GM19328 (cell line): ENCODE results near the gene CALR3.
A peak's percentile ranks its signal among the peaks of the same experiment; 100 is the strongest.
"Not testable (repeated sequence)": the region's sequence is repeated elsewhere in the genome, so short reads cannot be mapped to it uniquely, and the experiment has no call there.

Experiments
- ATAC-seq: cut with Tn5 transposase; IDR thresholded peaks from one replicate; pipeline ENCODE4 v1.9.1; 2021; ENCODE audit warnings: mild to moderate bottlenecking, moderate library complexity; ENCODE audit not compliant: unreplicated experiment

Gene CALR3

DNA sequence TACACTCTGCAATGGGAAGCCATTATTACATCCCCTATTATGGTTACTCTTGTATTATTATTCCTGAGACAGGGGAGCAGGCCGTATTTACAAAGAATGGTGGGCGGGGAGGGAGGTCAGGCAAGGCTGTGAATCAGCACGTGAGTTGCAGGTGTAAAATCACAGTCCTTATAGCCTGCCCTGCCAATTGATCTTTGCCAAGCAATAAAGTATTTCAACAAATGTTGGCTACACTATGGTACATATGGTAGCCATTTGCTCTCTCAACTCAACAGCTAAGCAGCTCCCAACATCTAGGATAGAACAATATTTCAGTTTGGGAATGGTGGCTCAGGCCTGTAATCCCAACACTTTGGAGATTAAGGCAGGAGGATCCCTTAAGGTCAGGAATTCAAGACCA, 36.3 kb downstream of the CALR3 start:
- ATAC-seq = no peak

DNA sequence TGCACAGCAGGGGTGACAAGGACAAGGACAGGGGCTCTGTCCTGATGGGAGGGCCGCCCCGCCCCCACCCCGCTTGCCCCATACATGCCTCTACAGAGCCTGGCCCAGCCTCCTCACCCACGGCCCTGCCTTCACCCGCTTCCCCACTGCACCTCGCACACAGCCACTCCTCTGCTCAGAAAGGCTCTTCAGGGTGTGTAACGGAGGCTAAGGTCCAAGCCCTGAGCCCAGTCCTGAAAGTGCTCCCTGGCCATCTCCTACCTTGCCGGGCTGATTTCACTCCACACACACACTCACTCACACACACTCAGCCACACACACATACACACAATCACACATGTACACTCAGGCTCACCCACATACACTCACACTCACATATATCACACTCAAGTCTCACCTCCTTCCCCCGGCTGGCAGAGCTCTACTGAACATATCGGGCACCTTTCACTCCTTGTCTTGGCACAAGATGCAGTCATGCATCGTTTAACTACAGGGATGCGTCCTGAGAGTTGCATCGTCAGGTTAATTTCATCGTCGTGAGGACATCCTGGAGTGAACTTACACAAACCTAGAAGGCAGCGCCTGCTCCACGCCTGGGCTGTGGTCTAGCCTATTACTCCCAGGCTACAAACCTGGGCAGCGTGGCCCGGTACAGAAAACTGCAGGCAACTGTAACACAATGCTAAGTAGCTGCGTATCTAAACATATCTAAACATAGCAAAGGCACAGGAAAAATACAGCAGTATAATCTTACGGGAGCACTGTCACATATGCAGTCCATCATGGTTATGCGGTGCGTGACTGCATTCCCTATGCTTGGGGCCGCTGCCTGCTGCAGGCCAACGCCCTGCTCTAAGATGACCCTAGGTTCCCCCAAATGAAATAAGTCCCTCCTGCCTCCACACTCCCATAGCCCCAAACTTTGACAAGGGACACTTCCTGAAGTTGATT, 37.3 kb downstream of the CALR3 start:
- ATAC-seq = no peak

DNA sequence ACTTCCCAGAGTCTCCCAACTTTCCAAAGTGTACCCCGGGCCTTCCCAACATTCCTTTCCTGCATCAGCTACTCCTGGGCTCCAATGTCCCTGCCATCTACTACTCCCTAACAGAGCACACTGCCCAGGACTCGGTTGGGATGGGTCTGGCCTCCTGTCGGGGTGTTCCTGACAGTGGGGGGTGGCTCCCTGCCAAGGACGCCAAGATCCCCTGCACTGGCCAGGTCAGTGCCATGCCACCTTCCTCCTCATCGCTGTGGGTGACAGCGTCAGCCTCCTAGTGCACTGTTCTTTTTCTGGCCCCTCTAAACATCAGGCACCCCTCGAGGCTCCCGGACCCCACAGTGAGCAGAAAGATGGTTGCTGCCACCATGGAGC, 38.0 kb downstream of the CALR3 start:
- ATAC-seq = no peak

DNA sequence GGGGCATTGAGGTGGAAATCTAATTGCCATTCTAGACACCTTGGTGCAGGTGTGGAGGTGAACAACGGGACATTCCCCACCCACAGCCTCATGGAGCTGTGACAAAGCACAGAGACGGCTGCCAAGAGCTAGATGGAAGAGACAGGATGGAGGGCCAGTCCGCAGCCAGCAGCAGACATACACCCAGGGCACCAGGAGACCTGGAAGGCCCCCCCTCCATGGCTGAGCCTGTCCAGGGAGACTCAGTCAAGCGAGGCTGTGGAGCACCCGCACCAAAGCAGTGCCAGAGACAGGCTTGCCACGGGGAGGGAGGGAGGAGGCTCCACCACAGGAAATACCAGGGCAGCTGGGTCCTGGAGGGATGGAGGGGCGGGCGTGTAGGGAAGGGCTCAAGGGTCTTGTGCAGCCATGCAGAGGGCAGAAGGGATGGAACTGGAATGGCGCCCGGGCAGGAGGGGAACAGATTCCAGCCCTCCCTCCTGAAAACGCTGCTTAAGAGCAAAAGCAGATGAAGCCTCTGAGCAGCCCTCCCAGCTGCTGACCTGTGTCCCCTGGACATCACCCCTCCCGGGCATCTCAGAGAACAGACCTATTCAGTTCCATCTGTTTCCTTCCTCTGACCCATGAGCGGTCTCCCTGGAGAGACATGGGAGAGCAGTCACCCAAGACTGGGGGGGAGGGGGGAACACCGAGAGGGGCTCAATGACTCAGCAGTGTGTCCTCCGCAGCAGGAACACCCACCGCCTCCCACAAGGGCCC, 38.6 kb downstream of the CALR3 start:
- ATAC-seq = no peak

DNA sequence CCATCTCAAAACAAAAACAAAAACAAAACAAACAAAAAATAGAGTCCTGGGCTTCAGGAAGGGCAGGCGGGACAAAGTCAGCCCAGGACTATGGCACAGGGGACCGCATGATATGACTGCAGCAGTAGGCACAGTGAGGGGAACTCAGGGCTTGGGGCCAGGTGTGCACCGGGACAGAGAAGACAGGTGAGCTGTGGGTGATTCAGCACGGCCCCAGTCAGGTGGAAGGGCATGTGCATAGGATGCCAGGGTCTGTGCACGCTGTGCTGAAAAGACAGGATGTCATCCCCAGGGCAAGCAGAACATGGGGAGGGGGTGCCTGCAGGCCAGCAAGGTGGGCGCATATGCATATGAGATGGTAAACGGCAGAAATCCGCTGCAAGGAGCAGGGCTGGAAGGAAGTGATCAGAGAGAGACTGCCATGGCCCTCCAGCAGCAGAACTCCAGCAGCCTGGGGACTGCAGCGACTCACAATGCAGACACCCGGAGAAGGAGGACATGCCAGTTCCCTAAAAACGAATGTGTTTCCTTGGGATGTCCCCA, 39.2 kb downstream of the CALR3 start:
- no peak for ATAC-seq

DNA sequence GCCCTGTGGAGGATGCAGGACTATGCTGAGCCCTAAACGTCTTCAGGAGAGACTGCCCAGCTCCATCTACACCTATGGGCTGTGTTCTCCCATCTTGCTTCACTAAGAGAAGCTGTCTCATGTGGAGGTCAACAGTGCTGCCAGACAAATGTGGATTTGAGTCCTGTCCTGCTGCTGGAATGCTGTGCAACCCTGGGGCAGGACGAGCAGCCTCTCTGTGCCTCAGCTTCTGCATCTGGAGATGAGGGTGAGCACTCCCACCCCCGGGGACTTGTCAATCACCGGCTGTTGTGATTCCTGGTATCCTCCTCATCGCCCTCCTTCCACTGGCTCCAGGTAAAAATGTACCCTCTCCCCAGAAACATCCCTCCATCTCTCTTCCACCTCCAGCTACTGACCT, 40.5 kb downstream of the CALR3 start:
- no peak for ATAC-seq

DNA sequence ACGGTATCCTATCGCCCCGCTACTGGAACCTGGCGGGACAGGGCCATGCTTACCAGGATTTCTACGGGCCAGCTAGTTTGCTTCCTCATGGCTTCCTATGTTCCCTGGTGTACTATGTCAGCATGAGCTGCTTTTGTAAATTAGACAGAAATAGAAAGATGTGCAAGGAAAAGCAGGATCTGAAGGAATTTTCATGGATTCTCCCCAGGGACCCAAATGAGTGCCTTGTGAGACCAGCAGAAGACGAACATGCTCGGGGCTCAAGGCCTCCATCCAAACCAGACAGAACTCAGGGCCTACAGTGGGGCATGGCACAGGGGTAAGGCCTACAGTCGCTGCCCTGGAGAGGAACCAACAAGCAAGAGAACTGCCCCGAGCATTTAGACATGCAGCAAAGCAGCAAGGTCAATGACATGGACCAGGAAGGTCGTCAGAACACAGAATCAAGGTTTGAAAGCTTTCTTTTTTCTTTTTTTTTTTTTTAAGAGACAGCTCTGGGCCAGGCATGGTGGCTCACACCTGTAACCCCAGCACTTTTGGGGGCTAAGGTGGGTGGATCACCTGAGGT, 41.5 kb downstream of the CALR3 start:
- ATAC-seq = no peak

DNA sequence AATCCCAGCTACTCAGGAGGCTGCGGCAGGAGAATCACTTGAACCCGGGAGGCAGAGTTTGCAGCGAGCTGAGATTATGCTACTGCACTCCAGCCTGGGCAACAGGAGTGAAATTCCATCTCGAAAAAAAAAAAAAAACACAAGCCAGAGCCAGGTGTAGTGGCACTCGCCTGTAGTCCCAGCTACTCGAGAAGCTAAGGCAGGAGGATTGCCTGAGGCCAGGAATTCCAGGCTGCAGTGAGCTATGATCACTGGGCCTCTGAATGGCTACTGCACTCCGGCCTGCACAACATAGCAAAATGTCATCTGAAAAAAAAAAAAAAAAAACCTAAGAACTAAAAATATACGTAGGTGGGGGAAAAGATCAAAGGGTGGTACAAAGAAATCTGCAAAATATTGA, 43.6 kb downstream of the CALR3 start:
- no peak for ATAC-seq

DNA sequence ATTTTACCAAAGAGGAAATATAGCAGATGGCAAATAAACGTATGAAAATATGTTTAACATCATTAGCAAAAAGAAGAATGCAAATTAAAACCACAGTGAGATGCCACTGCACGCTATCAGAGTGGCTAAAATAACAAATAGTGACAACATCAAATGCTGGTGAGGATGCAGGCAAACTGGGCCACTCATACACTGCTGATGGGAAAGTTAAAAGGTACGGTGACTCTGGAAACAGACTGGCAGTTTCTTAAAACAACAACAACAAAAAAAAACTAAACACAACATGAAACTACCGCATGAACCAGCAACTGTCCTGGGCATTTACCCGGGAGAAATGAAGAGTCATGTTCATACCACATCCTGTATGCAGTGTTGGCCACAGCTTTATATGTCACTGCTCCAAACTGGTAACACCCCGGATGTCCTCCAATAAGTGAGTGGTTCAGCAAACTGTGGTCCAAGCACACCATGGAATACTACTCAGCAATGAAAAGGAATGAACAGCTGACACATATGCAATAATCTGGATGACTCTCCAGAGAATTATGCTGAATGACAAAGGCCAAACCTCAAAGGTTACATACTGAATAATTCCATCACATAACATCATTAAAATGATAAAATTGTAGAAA, 46.5 kb downstream of the CALR3 start:
- no peak for ATAC-seq

DNA sequence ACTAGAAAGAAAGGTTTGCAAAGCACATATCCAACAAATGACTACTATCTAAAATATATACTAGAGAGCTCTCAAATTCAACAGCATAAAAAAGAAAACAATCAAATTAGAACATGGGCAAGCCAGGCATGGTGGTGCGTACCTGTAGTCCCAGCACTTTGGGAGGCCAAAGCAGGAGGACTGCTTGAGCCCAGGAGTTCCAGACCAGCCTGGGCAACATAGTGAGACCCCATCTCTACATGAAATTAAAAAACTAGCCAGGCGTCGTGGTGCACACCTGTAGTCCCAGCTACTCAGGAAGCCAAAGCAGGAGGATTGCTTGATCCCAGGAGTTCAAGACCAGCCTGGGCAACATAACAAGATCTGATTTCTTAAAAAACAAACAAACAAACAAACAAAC, 47.1 kb downstream of the CALR3 start:
- ATAC-seq = not testable (repeated sequence)

DNA sequence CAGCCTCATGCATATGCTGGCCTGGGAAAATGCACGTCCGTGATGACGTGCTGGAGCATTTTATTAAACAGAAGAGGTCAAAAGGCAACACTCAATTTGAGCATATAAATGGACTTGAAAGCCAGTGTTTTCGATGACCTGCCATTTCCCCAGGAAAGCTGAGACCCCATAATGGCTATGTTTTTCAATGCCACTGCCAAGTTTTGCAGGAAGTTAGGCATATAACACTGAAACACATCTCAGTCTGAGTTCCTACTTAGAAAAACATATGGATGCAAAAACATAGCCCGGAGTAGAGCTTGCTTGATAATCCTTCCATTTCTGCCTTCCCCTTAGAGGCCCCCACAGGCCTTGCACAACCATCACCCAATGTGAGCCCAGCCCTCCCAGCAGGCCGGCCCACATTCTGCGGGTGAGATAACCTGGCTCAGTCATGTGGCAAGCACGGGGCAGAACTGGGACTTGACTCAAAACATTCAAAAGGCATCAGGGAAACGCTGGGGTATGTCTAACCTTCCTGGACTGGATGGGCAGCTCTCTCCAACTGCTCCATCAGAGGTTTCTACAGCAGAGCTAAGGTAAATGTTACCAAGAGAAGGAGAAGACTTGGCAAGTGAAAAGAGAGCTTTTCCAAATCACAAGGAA, 49.1 kb downstream of the CALR3 start:
- ATAC-seq = no peak

DNA sequence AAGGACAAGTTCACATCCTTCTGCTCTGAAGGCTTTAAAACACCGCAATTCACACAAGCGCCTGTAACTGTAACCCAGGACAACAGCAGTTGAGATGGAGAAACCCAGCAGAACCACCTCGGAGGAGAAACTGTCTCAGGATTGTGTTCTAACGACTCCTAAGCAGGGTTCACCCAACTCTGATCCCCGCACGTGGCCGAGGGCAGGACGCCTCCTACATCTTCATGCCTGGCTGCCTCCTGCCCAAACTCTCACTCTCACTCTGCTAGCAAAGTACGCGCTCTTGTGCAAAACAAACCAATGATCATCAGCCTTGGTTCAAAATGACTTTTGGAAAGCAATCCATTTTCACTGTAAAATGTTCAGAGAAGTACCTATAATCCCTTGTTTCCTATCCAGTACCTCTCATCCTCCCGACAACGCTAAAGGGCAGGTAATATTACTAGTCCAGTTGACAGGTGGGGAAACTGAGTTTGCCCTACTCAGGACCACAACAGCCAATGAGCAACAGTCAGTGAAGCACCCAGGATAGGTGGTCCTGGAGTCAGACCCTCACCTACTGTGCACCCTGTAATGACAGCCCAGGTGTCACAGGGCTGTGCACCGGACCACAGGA, 49.8 kb downstream of the CALR3 start:
- ATAC-seq = no peak

DNA sequence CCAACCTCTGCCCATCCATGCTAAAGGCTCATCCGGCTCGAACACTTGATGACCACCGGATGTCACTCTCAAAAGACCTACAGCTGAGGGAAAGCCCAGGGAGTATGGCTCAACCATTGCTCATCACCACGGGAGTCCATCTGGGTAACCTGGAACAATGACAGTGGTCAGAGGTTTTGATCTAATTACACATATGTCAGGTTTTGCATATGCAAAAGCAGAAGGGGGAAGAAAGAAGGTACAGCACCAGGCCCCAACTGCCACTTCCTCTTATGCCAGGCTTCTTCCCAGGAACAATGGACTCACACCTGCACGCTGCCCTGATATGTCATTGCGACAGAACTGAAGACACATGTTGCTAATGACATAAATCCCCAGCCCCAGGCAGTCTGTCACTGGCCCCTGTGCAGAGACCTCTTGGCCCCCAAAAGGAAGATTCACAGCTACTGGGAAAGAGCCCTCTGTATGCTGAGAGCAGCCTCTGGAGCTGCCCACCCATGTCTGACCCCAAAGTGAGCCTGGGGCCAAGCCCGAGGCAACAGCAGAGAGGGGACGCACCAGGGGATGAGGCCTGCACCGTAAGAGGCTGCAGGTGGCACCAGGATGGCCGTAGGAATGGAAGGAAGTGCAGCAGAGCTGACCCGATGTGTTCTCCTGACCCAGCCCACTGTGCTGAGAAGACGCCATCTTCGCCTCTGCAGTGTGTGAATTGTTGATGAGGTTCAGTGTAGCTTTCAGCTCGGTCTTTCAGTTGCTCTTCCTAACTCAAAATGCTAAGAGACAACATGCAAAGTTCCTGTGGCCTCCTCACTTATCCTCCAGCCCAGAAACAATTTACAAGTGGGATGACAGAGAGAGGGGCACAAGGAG, 50.5 kb downstream of the CALR3 start:
- peak; percentile 38 for ATAC-seq

DNA sequence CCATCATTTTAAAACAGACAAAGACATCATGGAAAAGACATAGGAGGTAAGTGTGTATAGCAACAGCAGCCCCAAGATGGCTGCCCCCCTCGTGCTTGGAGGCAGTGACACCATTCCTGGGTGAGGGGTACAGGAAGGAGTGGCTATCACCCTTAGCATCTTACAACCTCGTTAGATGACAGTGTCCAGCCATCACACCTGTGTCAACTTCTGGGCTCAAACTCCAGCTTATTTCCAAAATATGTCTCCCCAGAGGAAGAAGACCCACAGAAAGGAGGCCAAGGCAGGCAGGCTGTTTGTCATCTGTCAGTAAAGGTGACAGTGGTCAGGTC, 51.7 kb downstream of the CALR3 start:
- no peak for ATAC-seq

DNA sequence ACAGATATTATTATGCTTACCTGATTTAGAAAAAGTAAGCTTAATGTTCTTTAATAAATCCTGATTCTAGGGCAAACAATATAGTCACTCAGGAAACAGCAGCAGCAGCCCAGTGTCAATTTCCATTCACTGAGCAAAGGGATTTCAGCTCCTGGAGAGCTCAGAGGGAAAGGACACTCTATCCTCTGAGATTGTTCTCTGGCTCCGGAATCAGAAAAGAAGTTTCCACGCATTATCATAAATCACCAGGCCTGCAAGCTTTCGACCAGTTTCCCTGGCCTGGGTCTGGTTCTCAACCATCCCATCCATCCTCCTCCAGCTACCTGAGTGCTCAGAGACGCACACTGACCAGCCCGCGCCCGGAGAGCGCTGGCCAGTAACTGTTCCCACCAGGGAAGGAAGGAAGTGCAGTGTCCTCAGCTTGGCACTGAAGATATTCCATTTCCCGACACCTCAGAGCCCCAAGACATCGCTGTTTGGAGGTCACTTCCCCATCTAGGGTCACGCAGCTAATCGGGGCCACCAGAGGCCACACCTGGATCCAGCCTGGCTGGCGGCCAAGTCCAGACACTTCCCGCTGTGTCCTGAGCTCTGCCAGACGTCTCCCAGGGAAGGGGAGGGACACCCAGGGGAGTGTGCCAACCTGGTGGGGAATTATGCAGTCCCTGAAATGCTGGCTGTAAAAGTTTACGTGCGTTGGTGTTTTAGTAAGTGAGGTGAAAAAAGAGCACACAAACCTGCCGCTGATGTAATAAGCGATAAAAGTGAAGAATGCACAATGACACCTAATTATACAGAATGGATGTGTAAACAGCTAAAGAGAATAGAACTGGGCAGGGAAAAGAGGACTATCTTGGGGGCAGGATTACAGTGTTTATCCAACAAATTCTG, 53.3 kb downstream of the CALR3 start:
- ATAC-seq = no peak

DNA sequence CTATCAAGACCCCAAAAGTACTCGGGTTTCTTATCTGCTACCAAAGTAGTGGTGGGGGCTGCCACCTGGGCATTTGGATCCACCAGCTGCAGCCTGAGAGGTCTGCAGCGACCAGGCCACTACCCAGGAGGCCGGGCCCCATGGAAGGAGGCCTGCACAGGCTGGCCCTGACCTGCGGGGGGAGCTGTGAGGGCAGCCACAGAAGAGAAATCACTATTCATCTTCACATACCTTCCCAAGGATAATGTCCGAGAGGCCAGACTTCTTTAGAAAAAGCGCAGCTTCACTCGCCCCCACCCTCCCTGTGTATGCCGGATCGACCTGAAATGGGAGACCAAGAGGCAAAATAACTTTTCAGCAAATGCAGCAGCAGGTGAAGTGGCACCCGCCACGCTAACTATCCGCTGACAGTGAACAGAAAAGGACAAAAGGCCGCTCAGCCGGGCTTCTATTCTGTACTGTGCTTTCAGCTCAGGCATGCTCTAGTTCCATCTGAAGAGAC, 54.3 kb downstream of the CALR3 start:
- no peak for ATAC-seq

DNA sequence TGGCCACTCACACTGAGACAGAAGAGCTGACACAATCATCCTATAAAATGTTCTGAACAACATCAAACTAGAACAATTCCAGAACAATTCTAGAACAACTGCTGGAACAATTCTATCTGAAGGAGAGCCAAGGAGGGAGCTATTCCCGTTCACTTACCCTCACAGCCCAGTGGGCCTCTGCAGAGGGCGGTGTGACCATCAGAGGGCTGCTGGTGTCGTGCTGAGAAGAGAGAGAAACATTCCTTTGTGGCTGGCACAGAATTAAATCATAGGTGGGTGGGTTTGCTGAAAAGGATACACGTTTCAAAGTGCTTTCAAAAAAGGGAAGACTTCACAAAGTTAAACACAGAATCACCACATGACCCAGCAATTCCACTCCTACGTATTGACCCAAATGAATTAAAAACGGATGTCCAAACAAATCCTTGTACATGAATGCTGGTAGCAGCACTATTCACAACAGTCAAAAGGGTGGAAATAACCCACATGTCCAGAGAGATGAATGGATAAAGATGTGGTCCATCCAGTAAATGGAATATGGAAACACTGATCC, 59.1 kb downstream of the CALR3 start:
- ATAC-seq = no peak
